HepG2 (cell line): Measurements from ENCODE around the gene CDHR3.

Experiments used
- BCL3 ChIP-seq: sonication (generic); formaldehyde crosslinking; IDR thresholded peaks from 2 replicates; pipeline ENCODE4 v1.5.1; 2020; ENCODE audit warnings: mild to moderate bottlenecking, missing genetic modification reagents, moderate library complexity
- CBFB ChIP-seq: sonication (generic); formaldehyde crosslinking; IDR thresholded peaks from 2 replicates; pipeline ENCODE4 v1.4.0; 2020; ENCODE audit warnings: missing genetic modification reagents
- MED13 ChIP-seq: sonication (generic); formaldehyde crosslinking; IDR thresholded peaks from 2 replicates; pipeline ENCODE4 v1.5.0; 2020; ENCODE audit warnings: missing genetic modification reagents
- MLLT10 ChIP-seq: sonication (generic); formaldehyde crosslinking; IDR thresholded peaks from 2 replicates; pipeline ENCODE4 v1.4.0; 2020; ENCODE audit warnings: missing genetic modification reagents
- PAX8 ChIP-seq: sonication (generic); formaldehyde crosslinking; IDR thresholded peaks from 2 replicates; pipeline ENCODE4 v1.8.0; 2022; ENCODE audit warnings: mild to moderate bottlenecking, missing genetic modification reagents, borderline replicate concordance
- POLR2AphosphoS5 ChIP-seq: IDR thresholded peaks from 2 replicates; pipeline ENCODE4 v1.6.1; 2012; ENCODE audit warnings: low read depth, low read length
- TFAP4 ChIP-seq: sonication (generic); IDR thresholded peaks from 2 replicates; pipeline ENCODE4 v1.6.1; 2016; ENCODE audit warnings: low read depth, borderline replicate concordance
- YY1 ChIP-seq: IDR thresholded peaks from 2 replicates; pipeline ENCODE4 v1.6.1; 2011; ENCODE audit warnings: low read length, low read depth, moderate library complexity, mild to moderate bottlenecking; ENCODE audit not compliant: insufficient read depth, insufficient replicate concordance

- TF ChIP-seq POLR2AphosphoS5 (no peak), TFAP4 (no peak), PAX8 (no peak), YY1 (no peak), MED13 (no peak), BCL3 (CRISPR knock-in tag) (no peak), MLLT10 (CRISPR knock-in tag) (no peak), CBFB (CRISPR knock-in tag) (no peak)
Observed at GRCh38 chr7:106001196-106001595, 38.1 kb downstream of the CDHR3 start.
